ENCODE results near the gene CDKN2C. TPM values are rescaled to one million over a fixed set of nuclear protein-coding genes. Genes with fewer than 3 reads are reported as not detected.
"Not testable (repeated sequence)": the region's sequence is repeated elsewhere in the genome, so short reads cannot be mapped to it uniquely, and the experiment has no call there.

The CDKN2C gene
- polyA plus RNA-seq, 1 donor from 2014 or later = 0.25 TPM

DNA sequence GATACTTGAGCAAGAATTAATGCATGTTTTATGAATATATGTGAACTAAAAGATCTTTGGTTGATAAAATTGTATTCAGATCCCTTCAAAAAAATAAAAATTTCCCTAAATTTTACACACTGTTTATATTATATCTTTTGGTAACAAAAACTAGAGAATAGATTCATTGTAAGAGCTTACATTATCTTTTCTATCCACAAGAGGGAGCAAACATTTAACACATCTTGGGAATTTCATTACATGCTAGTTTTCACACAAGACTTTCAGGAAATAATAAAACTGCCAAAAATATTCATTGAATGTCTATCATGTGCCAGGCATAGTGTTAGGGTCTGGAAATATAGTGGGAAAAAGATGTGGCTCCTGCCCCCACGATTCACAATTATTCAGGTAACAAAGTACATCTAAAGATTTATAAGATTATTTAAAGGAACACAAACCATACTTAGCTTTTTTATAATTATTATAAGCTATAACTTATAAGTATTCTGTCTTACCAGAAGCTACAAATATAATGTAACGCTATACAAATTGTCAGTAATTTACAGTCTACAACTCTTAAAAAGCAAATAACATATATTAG is 40.6 kb upstream of the CDKN2C start:
- Histone ChIP-seq H3K27me3 (ENCODE audit: insufficient read depth, low read depth, low read length) (no peaks in the 10 kb centered on the region), H3K4me2 (ENCODE audit: low read length) (no peak overlapping the region), H3K4me3 (ENCODE audit: low read length) (no peak overlapping the region), H3K27ac (ENCODE audit: low read length) (no peak overlapping the region), H3F3A (ENCODE audit: insufficient read depth, low read length, poor library complexity, severe bottlenecking) (no peaks in the 10 kb centered on the region), H3K9me3 (ENCODE audit: low read length) (no peaks in the 10 kb centered on the region), H2AFZ (ENCODE audit: low read depth, low read length) (no peak overlapping the region), H4K20me1 (ENCODE audit: insufficient read depth) (no peaks in the 10 kb centered on the region), H3K9me2 (ENCODE audit: insufficient read depth, low read length) (no peaks in the 10 kb centered on the region), H3K79me2 (replicated peaks; ENCODE audit: insufficient read depth, low read length) (peaks cover 8% of the 10 kb centered on the region), H3K9ac (ENCODE audit: low read length) (no peak overlapping the region), H3K36me3 (ENCODE audit: insufficient read depth, low read length) (no peaks in the 10 kb centered on the region)
- TF ChIP-seq, protein P1, sequence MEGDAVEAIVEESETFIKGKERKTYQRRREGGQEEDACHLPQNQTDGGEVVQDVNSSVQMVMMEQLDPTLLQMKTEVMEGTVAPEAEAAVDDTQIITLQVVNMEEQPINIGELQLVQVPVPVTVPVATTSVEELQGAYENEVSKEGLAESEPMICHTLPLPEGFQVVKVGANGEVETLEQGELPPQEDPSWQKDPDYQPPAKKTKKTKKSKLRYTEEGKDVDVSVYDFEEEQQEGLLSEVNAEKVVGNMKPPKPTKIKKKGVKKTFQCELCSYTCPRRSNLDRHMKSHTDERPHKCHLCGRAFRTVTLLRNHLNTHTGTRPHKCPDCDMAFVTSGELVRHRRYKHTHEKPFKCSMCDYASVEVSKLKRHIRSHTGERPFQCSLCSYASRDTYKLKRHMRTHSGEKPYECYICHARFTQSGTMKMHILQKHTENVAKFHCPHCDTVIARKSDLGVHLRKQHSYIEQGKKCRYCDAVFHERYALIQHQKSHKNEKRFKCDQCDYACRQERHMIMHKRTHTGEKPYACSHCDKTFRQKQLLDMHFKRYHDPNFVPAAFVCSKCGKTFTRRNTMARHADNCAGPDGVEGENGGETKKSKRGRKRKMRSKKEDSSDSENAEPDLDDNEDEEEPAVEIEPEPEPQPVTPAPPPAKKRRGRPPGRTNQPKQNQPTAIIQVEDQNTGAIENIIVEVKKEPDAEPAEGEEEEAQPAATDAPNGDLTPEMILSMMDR (IDR thresholded peaks at IDR 0.05; ENCODE audit: poor library complexity, severe bottlenecking) = peak; percentile 67
- peak; percentile 78 for TF ChIP-seq SMC3 (conservative IDR thresholded peaks at IDR 0.05; ENCODE audit: poor library complexity)
- TF ChIP-seq POLR2AphosphoS5 (IDR thresholded peaks at IDR 0.05) = no peak
- TF ChIP-seq RAD21 (conservative IDR thresholded peaks at IDR 0.05) = peak; percentile 65

DNA sequence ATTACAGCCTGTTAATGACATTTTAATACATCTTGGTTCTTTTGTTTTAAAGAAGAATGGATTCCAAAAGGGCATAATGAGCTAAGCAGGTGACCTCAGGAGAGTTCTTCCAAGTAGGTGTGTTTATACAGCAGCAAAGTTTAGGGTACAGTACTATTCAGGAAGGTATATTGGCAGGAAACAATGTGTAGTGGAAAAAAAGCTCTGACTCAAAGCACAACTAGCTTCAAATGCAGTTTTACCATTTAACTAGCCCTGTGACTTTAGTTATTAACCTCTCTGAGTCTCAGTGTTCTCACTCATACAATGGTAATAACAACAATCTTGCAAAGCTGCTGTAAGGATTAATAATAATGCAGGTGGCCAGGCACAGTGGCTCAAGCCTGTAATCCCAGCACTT is 39.9 kb upstream of the CDKN2C start:
- Histone ChIP-seq H3K27me3 (ENCODE audit: insufficient read depth, low read depth, low read length) (no peaks in the 10 kb centered on the region), H4K20me1 (ENCODE audit: insufficient read depth) (no peaks in the 10 kb centered on the region), H3K27ac (ENCODE audit: low read length) (no peak overlapping the region)

DNA sequence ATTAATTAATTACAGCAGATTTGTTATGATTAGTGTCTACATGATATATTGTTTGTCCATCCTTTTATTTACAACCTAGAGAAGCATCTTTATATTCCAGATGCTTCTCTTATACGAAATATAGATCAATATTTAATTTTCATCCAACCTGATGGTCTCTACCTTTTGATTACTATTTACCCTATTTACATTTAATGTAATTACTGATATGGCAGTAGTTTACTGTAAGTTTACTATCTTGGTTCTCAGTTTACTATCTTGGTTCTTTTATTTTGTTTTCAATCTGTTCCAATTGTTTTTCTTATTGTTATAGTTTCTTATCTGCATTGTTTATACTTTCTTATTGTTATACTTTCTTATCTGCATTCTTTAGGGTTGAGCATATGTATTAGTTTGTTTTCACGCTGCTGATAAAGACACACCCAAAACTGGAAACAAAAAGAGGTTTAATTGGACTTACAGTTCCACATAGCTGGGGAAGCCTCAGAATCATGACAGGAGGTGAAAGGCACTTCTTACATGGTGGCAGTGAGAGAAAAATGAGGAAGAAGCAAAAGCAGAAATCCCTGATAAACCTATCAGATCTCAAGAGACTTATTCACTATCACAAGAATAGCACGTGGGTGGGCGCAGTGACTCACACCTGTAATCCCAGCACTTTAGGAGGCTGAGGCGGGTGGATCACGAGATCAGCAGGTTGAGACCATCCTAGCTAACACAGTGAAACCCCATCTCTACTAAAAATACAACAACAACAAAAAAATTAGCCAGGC is 38.9 kb upstream of the CDKN2C start:
- Histone ChIP-seq H2AFZ (ENCODE audit: low read depth, low read length) (no peak overlapping the region), H3K79me2 (replicated peaks; ENCODE audit: insufficient read depth, low read length) (peaks cover 5% of the 10 kb centered on the region), H3K27me3 (ENCODE audit: insufficient read depth, low read depth, low read length) (no peaks in the 10 kb centered on the region), H3K9me3 (ENCODE audit: low read length) (no peaks in the 10 kb centered on the region), H3K4me3 (ENCODE audit: low read length) (no peak overlapping the region), H4K20me1 (ENCODE audit: insufficient read depth) (no peaks in the 10 kb centered on the region), H3K9ac (ENCODE audit: low read length) (no peak overlapping the region), H3K4me2 (ENCODE audit: low read length) (no peak overlapping the region), H3F3A (ENCODE audit: insufficient read depth, low read length, poor library complexity, severe bottlenecking) (no peaks in the 10 kb centered on the region), H3K9me2 (ENCODE audit: insufficient read depth, low read length) (no peaks in the 10 kb centered on the region), H3K36me3 (ENCODE audit: insufficient read depth, low read length) (no peaks in the 10 kb centered on the region), H3K27ac (ENCODE audit: low read length) (no peak overlapping the region)
- TF ChIP-seq POLR2AphosphoS5 (IDR thresholded peaks at IDR 0.05) (no peak), EP300 (conservative IDR thresholded peaks at IDR 0.05; ENCODE audit: poor library complexity, severe bottlenecking) (no peak), RAD21 (conservative IDR thresholded peaks at IDR 0.05) (no peak), SMC3 (conservative IDR thresholded peaks at IDR 0.05; ENCODE audit: poor library complexity) (no peak), EZH2 (IDR thresholded peaks at IDR 0.05; ENCODE audit: borderline replicate concordance, insufficient read depth, low read length, poor library complexity, severe bottlenecking) (no peak), TAF1 (IDR thresholded peaks at IDR 0.05; ENCODE audit: low read depth) (no peak), MXI1 (conservative IDR thresholded peaks at IDR 0.05; ENCODE audit: poor library complexity, severe bottlenecking) (no peak)
- TF ChIP-seq, protein P2, sequence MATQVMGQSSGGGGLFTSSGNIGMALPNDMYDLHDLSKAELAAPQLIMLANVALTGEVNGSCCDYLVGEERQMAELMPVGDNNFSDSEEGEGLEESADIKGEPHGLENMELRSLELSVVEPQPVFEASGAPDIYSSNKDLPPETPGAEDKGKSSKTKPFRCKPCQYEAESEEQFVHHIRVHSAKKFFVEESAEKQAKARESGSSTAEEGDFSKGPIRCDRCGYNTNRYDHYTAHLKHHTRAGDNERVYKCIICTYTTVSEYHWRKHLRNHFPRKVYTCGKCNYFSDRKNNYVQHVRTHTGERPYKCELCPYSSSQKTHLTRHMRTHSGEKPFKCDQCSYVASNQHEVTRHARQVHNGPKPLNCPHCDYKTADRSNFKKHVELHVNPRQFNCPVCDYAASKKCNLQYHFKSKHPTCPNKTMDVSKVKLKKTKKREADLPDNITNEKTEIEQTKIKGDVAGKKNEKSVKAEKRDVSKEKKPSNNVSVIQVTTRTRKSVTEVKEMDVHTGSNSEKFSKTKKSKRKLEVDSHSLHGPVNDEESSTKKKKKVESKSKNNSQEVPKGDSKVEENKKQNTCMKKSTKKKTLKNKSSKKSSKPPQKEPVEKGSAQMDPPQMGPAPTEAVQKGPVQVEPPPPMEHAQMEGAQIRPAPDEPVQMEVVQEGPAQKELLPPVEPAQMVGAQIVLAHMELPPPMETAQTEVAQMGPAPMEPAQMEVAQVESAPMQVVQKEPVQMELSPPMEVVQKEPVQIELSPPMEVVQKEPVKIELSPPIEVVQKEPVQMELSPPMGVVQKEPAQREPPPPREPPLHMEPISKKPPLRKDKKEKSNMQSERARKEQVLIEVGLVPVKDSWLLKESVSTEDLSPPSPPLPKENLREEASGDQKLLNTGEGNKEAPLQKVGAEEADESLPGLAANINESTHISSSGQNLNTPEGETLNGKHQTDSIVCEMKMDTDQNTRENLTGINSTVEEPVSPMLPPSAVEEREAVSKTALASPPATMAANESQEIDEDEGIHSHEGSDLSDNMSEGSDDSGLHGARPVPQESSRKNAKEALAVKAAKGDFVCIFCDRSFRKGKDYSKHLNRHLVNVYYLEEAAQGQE (IDR thresholded peaks at IDR 0.05; ENCODE audit: borderline replicate concordance) = no peak
- TF ChIP-seq, protein P1 (IDR thresholded peaks at IDR 0.05; ENCODE audit: poor library complexity, severe bottlenecking) = no peak

More for the DNA sequence above, 39.9 kb upstream of the CDKN2C start:
- Histone ChIP-seq H3K4me3 (ENCODE audit: low read length) (no peak overlapping the region), H3K9ac (ENCODE audit: low read length) (no peak overlapping the region), H3K79me2 (replicated peaks; ENCODE audit: insufficient read depth, low read length) (peaks cover 8% of the 10 kb centered on the region), H3K9me2 (ENCODE audit: insufficient read depth, low read length) (no peaks in the 10 kb centered on the region), H3K4me2 (ENCODE audit: low read length) (no peak overlapping the region), H3K36me3 (ENCODE audit: insufficient read depth, low read length) (no peaks in the 10 kb centered on the region), H3K9me3 (ENCODE audit: low read length) (no peaks in the 10 kb centered on the region), H2AFZ (ENCODE audit: low read depth, low read length) (no peak overlapping the region), H3F3A (ENCODE audit: insufficient read depth, low read length, poor library complexity, severe bottlenecking) (no peaks in the 10 kb centered on the region)
- no peak for TF ChIP-seq POLR2AphosphoS5 (IDR thresholded peaks at IDR 0.05)

DNA sequence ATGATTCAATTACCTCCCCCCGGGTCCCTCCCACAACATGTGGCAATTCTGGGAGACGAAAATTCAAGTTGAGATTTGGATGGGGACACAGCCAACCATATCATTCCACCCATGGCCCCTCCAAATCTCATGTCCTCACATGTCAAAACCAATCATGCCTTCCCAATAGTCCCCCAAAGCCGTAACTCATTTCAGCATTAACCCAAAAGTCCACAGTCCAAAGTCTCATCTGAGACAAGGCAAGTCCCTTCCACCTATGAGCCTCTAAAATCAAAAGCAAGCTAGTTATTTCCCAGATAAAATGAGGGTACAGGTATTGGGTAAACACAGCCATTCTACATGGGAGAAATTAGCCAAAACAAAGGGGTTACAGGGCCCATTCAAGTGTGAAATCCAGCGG is 38.0 kb upstream of the CDKN2C start:
- H2AFZ ChIP-seq (ENCODE audit: low read depth, low read length); H3K9me2 ChIP-seq (ENCODE audit: insufficient read depth, low read length); H3K4me2 ChIP-seq (ENCODE audit: low read length); H3K9ac ChIP-seq (ENCODE audit: low read length); H3K4me3 ChIP-seq (ENCODE audit: low read length); H3K27me3 ChIP-seq (ENCODE audit: insufficient read depth, low read depth, low read length); H3K27ac ChIP-seq (ENCODE audit: low read length); H3F3A ChIP-seq (ENCODE audit: insufficient read depth, low read length, poor library complexity, severe bottlenecking); H3K36me3 ChIP-seq (ENCODE audit: insufficient read depth, low read length); H4K20me1 ChIP-seq (ENCODE audit: insufficient read depth); H3K9me3 ChIP-seq (ENCODE audit: low read length); H3K79me2 ChIP-seq (replicated peaks; ENCODE audit: insufficient read depth, low read length): not testable (repeated sequence)
